ELF-1 (cell line): ENCODE measurements around the gene PPT1.

Source experiments
- DNase-seq: peaks from one replicate; pipeline ENCODE4 v3.0.0-alpha.2; 2016; ENCODE audit warnings: low read depth, low spot score

PPT1 gene

DNA sequence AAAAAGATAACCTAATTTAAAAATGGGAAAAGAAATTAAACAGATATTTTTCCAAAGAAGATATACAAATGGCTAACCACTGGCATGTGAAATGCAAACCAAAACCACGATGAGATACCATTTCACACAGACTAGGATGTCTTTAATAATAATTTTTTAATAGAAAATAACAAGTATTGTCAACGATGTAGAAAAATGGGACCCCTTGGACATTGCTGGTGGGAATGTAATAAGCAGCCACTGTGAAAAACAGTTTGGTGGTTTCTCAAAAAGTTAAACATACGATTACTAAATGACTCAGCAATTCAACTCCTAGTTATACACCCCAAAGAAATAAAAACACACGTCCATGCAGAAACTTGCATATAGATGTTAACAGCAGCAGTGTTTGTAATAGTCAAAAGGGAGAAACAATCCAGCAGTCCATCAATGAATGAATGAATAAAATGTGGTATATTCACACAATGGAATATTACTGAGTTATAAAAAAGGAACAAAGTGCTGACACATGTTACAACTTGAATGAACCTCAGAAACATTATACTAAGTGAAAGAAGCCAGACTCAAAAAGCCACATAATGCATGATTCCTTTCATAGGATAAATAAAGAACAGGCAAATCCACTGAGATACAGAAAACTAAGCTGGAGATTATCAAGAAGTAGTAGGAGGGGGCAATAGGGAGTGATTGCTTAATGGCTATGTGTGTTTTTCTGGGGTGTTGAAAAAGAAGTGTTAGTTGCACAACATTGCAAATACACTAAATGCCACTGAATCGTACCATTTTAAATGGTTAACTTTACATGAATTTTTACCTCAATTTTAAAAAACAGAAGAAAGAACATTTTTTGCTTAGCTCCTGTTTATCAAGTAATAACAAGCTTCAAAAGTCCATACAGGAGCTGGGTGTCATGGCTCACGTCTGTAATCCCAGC is 4.1 kb downstream of the PPT1 start:
- DNase-seq, result no peak

DNA sequence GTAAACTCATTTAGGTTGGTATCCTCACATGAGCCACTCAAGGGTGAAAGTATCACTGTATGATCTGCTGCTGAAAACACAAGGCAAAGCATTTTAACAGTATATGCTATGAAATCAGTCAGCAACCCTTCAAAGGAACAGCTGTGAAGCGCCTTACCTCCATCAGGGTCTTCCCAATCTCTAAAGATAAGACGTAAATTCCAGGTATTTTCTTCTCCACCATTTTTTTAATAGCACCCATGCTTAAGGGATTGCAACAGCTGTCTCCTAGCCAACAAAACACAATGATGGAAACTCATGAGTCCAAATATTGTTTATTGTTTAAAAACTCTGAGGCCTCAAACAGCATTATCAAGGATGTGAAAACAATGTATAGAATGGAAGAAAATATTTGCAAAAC is 4.8 kb downstream of the PPT1 start:
- no peak for DNase-seq

DNA sequence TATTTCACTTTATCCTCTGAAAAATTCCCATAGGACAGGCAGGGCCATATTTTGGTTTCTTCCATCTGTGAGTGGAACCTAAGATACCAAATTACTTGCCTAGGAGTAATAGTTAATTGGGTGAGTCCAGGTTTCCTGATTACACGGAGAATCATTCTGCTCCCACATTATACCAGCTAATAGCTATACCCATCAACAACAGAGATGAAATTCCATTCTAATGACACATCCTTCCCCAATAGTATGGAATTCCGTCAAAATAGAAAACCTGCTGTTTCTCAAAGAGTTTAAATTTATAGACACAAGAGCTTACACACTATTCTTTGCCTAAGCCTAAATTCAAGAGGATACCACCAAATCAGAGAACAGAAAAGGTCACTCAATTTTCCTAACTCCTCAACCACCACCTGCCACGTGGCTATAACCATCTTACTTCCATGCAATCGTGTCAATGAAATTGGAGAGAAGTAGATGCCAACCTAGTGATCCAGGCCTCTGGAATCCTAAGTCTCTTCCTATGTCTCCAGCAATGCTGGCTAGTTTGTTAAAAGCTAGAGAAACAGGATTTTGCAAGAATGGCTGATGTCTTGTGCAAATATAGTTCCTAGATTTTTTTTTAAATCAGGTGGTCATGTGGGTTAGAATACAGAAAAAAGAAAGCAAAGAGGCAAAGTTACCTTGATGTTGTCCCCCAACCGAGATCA is 6.2 kb downstream of the PPT1 start:
- no peak for DNase-seq

DNA sequence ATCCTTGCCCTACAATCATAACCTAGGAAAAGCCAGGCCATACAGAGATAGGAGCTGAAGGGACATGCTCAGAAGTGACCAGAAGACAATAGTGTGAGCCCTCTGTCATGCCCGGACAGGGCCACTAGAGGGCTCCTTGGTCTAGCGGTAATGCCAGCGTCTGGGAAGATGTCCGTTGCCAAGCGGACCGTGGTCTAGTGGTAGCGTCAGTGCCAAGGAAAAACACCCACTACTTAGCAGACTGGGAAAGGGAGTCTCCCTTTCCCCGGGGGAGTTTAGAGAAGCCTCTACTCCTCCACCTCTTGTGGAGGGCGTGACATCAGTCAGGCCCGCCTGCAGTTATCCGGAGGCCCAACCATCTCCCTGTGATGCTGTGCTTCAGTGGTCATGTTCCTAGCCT is 12.3 kb downstream of the PPT1 start:
- DNase-seq, result peak; percentile 81

DNA sequence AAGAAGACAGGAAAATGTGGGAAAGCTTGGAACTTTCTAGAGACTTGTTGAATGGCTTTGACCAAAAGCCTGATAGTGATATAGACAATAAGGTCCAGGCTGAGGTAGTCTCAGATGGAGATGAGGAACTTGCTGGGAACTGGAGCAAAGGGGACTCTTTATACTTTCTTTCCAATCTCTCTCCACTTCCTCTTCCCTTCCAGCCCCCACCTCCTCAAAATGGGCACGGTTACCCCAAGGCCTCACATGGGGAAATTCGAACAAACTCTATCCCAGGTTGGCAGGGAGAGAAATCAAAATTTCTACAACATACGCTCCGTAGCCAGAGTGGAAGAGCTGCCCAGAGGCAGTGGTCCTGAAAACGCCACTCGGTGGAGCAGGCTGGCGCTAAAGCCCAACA is 15.2 kb downstream of the PPT1 start:
- DNase-seq, result no peak

DNA sequence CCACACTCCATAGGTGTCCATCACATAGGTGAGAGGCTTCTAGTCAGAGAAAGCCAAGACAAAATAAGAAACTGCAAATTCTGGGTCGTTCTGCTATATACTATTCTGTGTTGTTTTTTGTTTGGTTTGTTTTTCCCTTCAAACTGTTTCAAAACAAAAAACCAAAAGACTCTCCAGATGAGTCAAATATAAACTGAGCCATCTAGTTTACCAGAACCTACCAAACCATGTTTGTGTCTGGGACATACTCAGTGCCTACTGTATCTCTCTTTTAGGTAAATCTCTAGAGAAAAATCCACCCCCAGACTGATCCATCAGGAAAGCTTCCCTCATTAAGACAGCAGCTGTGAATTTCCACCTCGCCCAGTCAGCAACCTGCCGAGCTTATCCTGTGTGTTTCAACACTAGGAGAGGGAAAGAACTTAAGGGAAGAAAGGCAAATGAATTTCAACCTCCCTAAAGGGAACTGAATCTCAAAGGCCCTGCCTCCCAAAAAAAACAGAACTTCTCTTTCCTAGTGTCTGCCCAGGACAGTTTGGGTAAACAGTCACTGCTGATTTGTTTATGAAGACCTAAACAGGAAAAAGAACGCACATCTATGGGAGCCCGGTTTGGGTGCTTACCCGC is 17.2 kb downstream of the PPT1 start:
- DNase-seq, result no peak

DNA sequence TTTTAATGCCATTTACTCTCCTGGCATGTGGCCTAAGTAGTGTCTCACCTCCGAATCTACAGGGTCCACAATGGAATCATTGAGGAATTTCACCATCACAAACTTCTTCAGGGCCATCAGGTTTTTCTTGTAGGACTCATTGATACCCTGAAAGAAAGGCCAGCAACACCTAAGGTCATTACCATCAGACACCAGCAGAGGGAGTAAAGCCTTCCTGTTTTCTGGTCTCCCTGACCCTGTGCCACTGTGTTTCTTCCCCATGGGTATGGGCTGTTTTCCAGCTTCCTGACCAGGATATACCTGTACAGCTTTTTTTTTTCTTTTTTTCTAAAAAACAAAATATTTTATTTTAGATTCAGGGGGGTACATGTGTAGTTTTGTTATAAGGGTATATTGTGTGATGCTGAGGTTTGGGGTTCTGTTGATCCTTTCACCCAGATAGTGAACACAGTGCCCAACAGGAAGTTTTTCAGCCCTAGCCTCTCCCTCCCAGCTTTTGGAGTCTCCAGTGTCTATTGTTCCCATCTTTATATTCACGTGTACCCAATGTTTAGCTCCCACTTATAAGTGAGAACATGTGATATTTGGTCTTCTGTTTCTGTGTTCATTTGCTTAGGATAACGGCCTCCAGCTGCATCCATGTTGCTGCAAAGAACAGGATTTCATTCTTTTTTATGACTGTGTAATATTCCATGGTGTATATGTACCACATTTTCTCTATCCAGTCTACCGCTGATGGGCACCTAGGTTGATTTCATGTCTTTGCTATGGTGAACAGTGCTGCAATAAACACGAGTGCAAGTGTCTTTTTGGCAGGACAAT is 18.3 kb downstream of the PPT1 start:
- peak; percentile 88 for DNase-seq

DNA sequence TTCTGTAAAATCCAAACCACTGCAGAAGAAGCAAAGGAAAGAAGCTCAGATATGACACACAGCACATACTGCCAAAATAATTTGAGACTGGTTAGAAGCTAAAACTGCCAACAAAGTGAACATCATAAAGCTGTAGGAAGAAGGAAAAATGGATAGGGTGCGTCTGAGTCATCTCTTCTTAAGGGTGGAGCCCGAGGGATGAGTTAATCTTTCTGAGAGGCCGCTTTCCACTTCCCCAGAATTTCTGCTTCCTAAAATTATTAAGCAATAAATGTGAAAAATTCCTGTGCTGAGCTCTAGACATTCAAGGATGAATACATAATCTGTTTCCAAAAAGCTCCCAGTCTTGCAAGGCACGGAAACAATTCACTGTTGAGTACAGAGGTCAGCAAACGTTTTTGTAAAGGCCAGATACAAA is 20.1 kb downstream of the PPT1 start:
- DNase-seq, result no peak

DNA sequence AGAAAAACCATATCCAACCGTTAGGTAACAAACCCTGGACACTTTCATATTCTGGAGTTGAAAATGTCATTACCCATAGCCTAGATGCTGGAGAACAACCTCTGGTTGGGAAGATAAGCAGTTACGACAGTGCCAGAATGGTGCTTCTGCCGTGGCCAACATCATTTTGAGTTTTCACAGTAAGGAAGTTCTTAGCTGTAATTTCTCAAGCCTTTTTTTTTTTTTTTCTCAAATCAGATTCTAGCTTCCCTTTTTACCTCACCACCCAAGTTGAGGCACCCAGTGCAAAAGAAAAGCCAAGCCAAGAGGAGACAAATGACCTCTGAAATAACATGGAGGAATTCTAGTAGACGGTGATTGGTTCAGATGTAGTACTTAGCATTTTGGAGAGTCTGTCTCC is 21.8 kb downstream of the PPT1 start:
- DNase-seq, result no peak

DNA sequence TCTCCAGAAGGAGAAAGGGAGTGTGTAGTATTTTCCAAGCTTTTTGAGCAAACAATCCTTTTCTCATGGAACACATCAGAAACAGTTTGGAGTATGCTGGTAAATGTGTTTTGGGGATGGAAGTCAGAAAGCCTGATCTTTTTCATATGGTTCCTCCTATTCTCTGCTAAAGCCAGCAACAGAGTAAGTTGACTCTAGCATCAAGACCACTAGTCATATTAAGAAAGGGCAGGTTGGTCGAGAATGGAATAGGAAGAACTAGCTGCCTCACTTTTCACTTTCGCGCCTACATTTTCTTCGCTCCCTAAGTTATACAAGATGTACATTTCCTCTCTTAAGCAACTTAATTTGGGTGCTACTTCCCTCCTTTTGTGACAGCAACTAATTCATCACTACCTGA is 24.0 kb downstream of the PPT1 start:
- no peak for DNase-seq

DNA sequence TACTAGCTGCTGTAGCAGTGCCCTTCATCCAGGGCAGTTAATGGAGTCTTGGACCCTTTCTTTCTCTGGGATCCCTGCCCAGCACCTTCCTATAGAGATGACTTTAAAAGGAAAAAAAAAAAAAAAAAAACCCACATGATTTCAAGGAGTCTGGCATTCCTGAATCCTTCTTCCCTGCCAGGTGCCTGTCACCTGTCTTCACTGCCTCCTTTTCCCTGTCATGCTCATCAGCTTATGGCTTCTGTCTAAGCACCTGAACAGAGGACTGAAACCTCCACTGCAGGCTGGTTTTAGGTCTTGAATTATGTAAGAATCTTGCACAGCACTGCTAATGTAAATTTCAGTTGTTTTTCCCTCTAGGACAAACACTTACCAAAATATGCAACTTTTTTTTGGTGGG is 24.9 kb downstream of the PPT1 start:
- DNase-seq, result no peak

DNA sequence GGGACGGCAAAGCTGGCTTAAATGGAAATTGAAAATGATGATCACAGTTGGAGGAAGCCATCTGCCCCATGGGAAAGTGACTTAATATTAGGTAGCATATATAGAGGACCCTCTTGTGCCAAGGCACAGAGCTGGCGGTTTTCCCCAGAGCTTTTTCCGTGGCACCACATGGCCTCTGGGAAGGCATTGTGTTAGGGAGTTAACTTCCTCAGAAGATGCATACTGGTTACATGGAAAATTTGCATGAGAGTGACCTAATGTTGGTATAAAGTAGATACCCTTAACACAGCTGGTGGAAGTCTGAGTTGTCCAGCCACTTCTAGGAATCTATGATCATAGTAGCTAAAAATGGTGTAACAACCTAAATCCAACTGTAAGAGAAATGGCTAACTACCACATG is 29.2 kb downstream of the PPT1 start:
- DNase-seq, result no peak

DNA sequence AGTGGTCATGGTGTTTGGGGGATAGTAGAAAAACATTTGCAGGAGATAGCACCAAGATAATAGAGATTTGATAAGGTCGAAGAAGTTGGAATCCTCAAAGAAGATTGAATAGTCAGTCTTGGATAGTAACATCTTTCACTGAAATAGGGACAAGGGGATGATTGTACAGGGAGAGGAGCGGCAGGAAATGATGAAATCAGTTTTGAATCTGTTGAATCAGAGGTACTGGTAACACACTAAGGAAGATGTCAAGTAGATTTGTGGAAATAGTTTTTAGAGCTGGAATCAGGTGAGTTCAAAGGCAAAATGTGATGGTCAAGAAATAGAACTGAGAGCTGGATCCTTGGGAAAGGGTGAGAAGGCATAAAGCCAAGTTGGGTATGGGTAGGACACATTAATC is 30.0 kb downstream of the PPT1 start:
- DNase-seq, result no peak

DNA sequence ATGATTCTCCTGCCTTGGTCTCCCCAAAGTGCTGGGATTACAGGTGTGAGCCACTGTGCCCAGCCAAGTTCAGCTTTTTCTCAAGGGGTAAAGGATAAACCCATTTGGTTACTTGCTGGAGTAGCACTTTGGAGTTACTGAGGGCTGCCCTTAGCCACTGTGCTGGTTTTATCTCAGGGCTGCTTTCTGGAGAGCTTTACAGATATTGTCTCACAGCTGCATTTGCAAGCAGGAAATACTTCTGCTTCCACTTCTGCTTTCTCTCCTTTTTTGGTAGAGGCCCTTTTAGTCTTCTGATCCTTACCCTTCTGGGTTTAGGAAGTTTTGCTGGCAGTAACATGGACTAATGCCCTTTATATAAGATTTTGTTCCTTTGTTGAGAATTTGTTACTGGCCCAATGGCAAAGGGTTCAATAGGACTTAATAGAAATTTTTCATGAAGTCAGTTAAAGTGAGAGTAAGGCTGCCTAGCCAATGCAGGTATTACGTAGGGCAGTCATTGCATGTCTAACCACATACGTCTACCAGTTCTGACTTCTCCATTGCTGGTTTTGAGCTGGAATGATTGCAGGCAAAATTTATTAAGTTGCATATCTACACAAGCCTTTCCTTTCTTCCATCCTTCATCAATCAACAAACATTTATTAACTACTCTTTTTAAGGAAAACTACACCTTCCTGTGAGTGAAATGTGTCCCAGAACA is 32.1 kb downstream of the PPT1 start:
- DNase-seq, result no peak

DNA sequence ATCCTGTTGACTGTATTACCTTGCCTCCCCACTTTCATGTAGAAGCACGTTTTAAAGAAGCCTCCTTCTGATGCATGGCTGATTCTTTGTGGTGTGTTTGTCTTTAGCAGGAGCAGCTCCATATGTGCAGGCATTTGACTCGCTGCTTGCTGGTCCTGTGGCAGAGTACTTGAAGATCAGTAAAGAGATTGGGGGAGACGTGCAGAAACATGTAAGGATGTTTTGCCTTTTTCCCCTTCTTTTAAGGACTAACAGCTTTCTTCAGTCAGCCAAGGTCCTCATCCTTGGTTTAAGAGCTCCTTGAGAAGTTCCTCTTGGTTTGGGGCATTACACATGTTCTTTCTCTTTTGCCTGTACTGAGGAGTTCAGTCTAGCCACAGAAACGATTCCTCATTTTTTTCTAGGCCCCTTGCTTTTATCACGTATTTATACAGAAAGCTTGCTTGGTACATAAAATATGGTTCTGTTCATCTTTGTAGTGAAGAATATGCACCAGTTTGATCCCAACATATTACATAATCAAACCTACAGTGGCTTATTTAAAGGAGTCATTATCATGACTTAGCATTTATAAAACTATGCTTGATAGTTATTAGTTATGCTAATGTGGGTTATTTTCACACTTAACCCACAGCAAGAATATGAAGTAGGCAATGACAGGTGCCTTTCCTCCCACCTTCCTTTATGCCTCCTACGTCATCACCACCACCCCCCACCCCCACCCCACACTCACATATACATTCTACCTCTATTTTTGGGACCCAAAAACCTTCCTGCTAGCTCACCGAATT is 36.9 kb downstream of the PPT1 start:
- no peak for DNase-seq

DNA sequence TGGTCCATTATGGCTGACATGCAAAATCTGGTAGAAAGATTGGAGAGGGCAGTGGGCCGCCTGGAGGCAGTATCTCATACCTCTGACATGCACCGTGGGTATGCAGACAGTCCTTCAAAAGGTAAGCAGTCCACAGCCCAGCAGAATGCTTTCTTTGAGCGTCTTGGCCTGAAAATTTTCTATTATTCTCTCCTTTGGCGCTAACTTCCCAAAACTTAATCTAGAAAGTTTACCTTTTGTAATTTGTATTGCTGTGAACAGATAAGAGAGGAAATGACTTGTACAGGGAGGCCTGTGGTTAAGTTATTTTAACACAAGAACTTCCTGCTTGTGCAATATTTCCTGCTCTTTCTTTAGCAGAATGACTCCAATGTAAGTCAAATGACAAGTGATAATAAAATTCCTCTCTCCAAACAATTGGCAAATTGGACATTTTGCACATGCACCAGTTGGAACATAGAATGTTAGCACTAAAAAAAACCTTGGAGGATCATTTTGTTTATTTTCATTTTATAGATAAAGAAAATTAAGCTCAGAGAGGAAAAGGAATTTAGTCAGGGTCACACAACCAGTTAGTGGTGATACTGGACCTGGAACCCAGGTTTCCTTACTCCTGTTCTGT is 37.6 kb downstream of the PPT1 start:
- DNase-seq, result peak; percentile 42

DNA sequence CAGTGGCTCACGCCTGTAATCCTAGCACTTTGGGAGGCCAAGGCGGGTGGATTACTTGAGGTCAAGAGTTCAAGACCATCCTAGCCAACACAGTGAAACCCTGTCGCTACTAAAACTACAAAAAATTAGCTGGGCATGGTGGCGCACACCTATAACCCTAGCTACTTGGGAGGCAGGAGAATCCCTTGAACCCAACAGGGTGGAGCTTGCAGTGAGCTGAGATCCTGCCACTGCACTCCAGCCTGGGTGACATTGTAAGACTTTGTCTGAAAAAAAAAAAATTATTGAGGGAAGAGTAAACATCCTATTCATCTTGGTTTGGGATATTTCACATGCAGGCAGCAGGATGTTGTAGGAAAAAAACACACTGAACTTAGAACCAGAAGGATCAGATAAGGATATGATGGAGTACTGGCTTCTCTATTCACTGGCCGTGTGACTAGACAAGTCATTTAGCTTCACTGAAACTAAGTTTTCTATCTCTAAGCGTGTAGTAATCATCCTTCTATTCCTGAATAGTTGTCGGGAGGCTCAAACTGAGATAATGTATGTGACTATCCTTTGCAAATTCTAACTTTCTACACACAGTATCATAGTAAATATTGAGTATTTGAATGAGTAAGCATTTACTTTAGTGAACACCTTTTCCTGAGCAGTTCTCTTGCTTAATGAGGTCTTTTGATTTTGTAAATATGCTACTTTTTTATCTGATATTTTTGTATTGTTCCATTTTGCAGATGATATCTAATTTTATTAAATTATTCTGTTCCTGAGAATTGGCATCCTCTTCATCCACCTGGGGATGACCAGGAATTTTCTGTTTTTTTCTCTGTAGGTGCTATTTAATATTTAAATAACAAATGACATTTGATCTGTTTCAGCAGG is 38.4 kb downstream of the PPT1 start:
- no peak for DNase-seq

DNA sequence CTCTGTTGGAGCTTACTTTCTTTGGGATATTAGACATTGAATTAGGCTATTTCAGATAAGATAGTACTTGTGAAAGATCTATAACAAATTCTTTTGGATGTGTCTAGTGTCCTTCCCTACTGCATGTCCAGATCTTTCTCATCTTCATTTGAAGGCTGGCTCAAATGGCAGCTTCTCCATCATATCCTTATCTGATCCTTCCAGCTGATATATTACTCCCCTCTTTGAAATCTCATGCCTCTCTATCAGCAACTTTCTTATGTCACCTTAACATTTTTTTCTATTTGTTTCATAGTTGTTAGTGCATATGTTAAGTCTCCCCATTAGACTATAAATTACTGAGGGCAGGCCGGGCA is 39.0 kb downstream of the PPT1 start:
- DNase-seq, result no peak
